ENCODE data around the gene MBOAT2.
"Not testable (repeated sequence)": the region's sequence is repeated elsewhere in the genome, so short reads cannot be mapped to it uniquely, and the experiment has no call there.

Gene MBOAT2

GRCh38 chr2:8953525-8953924, 50.0 kb downstream of the MBOAT2 start:
- no peak for DNase-seq (ENCODE audit: low read depth, low spot score)
- ChIA-PET CTCF (no interaction called here), POLR2A (no interaction called here)
- H3K4me3 ChIP-seq (ENCODE audit: low read depth, low read length) = no peak overlapping the region
- no peak for TF ChIP-seq CTCF (IDR thresholded peaks at IDR 0.05; ENCODE audit: insufficient read depth, low read length, missing control alignments)

GRCh38 chr2:8939486-8940114, 63.9 kb downstream of the MBOAT2 start:
- POLR2A ChIA-PET = no interaction called here
- CTCF ChIA-PET = no interaction called here
- TF ChIP-seq CTCF (IDR thresholded peaks at IDR 0.05; ENCODE audit: insufficient read depth, low read length, missing control alignments) = no peak
- no peak for DNase-seq (ENCODE audit: low read depth, low spot score)
- no peak overlapping the region for H3K4me3 ChIP-seq (ENCODE audit: low read depth, low read length)

GRCh38 chr2:8938384-8938783, 65.1 kb downstream of the MBOAT2 start:
- no peak overlapping the region for H3K4me3 ChIP-seq (ENCODE audit: low read depth, low read length)
- ChIA-PET POLR2A (no interaction called here), CTCF (no interaction called here)
- no peak for TF ChIP-seq CTCF (IDR thresholded peaks at IDR 0.05; ENCODE audit: insufficient read depth, low read length, missing control alignments)
- no peak for DNase-seq (ENCODE audit: low read depth, low spot score)

GRCh38 chr2:8935982-8936381, 67.5 kb downstream of the MBOAT2 start:
- TF ChIP-seq CTCF (IDR thresholded peaks at IDR 0.05; ENCODE audit: insufficient read depth, low read length, missing control alignments) = no peak
- ChIA-PET CTCF (interaction anchor here (1.4 kb wide), 1 partner anchor 9 kb away, joined by 3 read pairs; no protein-coding TSS in a partner anchor), POLR2A (no interaction called here)
- no peak overlapping the region for H3K4me3 ChIP-seq (ENCODE audit: low read depth, low read length)
- no peak for DNase-seq (ENCODE audit: low read depth, low spot score)

- ChIA-PET POLR2A (no interaction called here), CTCF (no interaction called here)
- H3K4me3 ChIP-seq (ENCODE audit: low read depth, low read length) = no peak overlapping the region
- DNase-seq (ENCODE audit: low read depth, low spot score) = no peak
- TF ChIP-seq CTCF (IDR thresholded peaks at IDR 0.05; ENCODE audit: insufficient read depth, low read length, missing control alignments) = no peak
Measured at GRCh38 chr2:8934338-8934737, 69.1 kb downstream of the MBOAT2 start.

GRCh38 chr2:8932702-8933101, 70.8 kb downstream of the MBOAT2 start:
- TF ChIP-seq CTCF (IDR thresholded peaks at IDR 0.05; ENCODE audit: insufficient read depth, low read length, missing control alignments) = no peak
- ChIA-PET CTCF (no interaction called here), POLR2A (no interaction called here)
- H3K4me3 ChIP-seq (ENCODE audit: low read depth, low read length) = no peak overlapping the region
- no peak for DNase-seq (ENCODE audit: low read depth, low spot score)

GRCh38 chr2:8930185-8930584, 73.3 kb downstream of the MBOAT2 start:
- H3K4me3 ChIP-seq (ENCODE audit: low read depth, low read length); POLR2A ChIA-PET; CTCF ChIA-PET; DNase-seq (ENCODE audit: low read depth, low spot score): not testable (repeated sequence)

Measured in AG04449 (cell line).